ENCODE results near the gene RNF41.
A peak's percentile ranks its signal among the peaks of the same experiment; 100 is the strongest.

GRCh38 chr12:56193025-56193578 is 28.6 kb downstream of the RNF41 start:
- TF ChIP-seq POLR2A (IDR thresholded peaks at IDR 0.05) (no peak), CTCF (IDR thresholded peaks at IDR 0.05) (peak; percentile 83 to 89 (median 86))

Measured in right lobe of liver (tissue), 4 donors.